ENCODE measurements around the gene RDH13. TPM values are rescaled to one million over a fixed set of nuclear protein-coding genes. Genes with fewer than 3 reads are reported as not detected.
A peak's percentile ranks its signal among the peaks of the same experiment; 100 is the strongest.

Gene RDH13
- total RNA-seq, 1 experiment from 2014 or later, result 31.1 TPM

GRCh38 chr19:55091126-55091910 is 28.4 kb upstream of the RDH13 start:
- no peaks in the 10 kb centered on the region for H4K20me1 ChIP-seq (ENCODE audit: insufficient read depth)
- H3K27ac ChIP-seq (ENCODE audit: low read depth, low read length), result no peak overlapping the region
- H3K79me2 ChIP-seq (ENCODE audit: insufficient read depth, low read length), result no peaks in the 10 kb centered on the region
- H3K36me3 ChIP-seq (ENCODE audit: control insufficient read depth in 1 of 2, insufficient read depth in 2 of 2, low read length in 2 of 2), result peaks cover 2 to 11% of the 10 kb centered on the region in 2 experiments; a peak in 3 of 4 replicates
- H3K9ac ChIP-seq (ENCODE audit: low read length), result no peak overlapping the region
- TF ChIP-seq CEBPB (IDR thresholded peaks at IDR 0.05; ENCODE audit: low read depth) (no peak), RAD21 (IDR thresholded peaks at IDR 0.05; ENCODE audit: low read depth) (no peak), ZNF274 (IDR thresholded peaks at IDR 0.05; ENCODE audit: low read depth, low read length) (no peak), POLR2A (IDR thresholded peaks at IDR 0.05; ENCODE audit: borderline replicate concordance, extremely low read depth, insufficient read depth, insufficient read length) (no peak), CBX3 (IDR thresholded peaks at IDR 0.05; ENCODE audit: low read depth) (no peak), SIN3A (IDR thresholded peaks at IDR 0.05; ENCODE audit: low read depth) (no peak), EZH2phosphoT487 (IDR thresholded peaks at IDR 0.05; ENCODE audit: borderline replicate concordance) (no peak), SP1 (IDR thresholded peaks at IDR 0.05; ENCODE audit: low read depth) (no peak), ZFX (IDR thresholded peaks at IDR 0.05) (no peak)
- no peak overlapping the region for H2AFZ ChIP-seq (ENCODE audit: low read depth, low read length, poor library complexity, severe bottlenecking)
- no peak overlapping the region for H3K4me3 ChIP-seq (replicated peaks in 1 of 2; ENCODE audit: low read depth in 1 of 2, low read length in 2 of 2)
- POLR2A ChIA-PET, result no interaction called here
- no peaks in the 10 kb centered on the region for H3K9me3 ChIP-seq (ENCODE audit: control insufficient read depth in 1 of 2, insufficient read depth in 1 of 2, low read depth in 1 of 2, low read length in 2 of 2)
- BruUV-seq (replicated peaks), result TSS peak; percentile 71
- RAD21 ChIA-PET (ENCODE audit: low non-redundant PET in 1 of 2, low total read pairs in 2 of 2, uncharacterized antibody in 2 of 2, unreplicated experiment in 2 of 2), result no interaction called here
- no peaks in the 10 kb centered on the region for H3K9me2 ChIP-seq (ENCODE audit: insufficient read depth)
- intact Hi-C loops (cut with micrococcal nuclease), result no loop called here
- no peaks in the 10 kb centered on the region for H3K27me3 ChIP-seq (ENCODE audit: insufficient read depth, low read length)
- CTCF ChIA-PET, result no interaction called here
- ATAC-seq (no peak), DNase-seq (ENCODE audit: low read depth, low spot score) (no peak)
- no peak overlapping the region for H3K4me2 ChIP-seq (ENCODE audit: low read length)
- H3K4me1 ChIP-seq (ENCODE audit: control insufficient read depth in 1 of 2, insufficient read depth in 2 of 2, low read length in 2 of 2), result peaks cover 0 to 3% of the 10 kb centered on the region in 2 experiments; a peak in 1 of 4 replicates

GRCh38 chr19:55090564-55090963 is 27.6 kb upstream of the RDH13 start:
- H3K4me3 ChIP-seq (replicated peaks in 1 of 2; ENCODE audit: low read depth in 1 of 2, low read length in 2 of 2), result no peak overlapping the region
- intact Hi-C loops (cut with micrococcal nuclease), result no loop called here
- TF ChIP-seq EZH2phosphoT487 (IDR thresholded peaks at IDR 0.05; ENCODE audit: borderline replicate concordance) (no peak), ZBTB33 (IDR thresholded peaks at IDR 0.05; ENCODE audit: extremely low read depth, insufficient replicate concordance, low read length) (no peak), MAX (IDR thresholded peaks at IDR 0.05) (no peak), CBX3 (IDR thresholded peaks at IDR 0.05; ENCODE audit: low read depth) (no peak), ELF1 (IDR thresholded peaks at IDR 0.05; ENCODE audit: borderline replicate concordance, low read depth) (no peak), REST (IDR thresholded peaks at IDR 0.05; ENCODE audit: low read depth) (no peak), EZH2 (IDR thresholded peaks at IDR 0.05) (no peak)
- H3K27me3 ChIP-seq (ENCODE audit: insufficient read depth, low read length), result no peaks in the 10 kb centered on the region
- ChIA-PET POLR2A (no interaction called here), RAD21 (ENCODE audit: low non-redundant PET in 1 of 2, low total read pairs in 2 of 2, uncharacterized antibody in 2 of 2, unreplicated experiment in 2 of 2) (no interaction called here), CTCF (interaction anchor here (2.1 kb wide), 1 partner anchor 69 kb away, joined by 11 read pairs; no protein-coding TSS in a partner anchor)
- DNase-seq (ENCODE audit: low read depth, low spot score) (no peak), ATAC-seq (no peak)
- no peaks in the 10 kb centered on the region for H3K9me3 ChIP-seq (ENCODE audit: control insufficient read depth in 1 of 2, insufficient read depth in 1 of 2, low read depth in 1 of 2, low read length in 2 of 2)
- no peak overlapping the region for H3K9ac ChIP-seq (ENCODE audit: low read length)
- no peaks in the 10 kb centered on the region for H4K20me1 ChIP-seq (ENCODE audit: insufficient read depth)
- no peaks in the 10 kb centered on the region for H3K9me2 ChIP-seq (ENCODE audit: insufficient read depth)
- no peaks in the 10 kb centered on the region for H3K79me2 ChIP-seq (ENCODE audit: insufficient read depth, low read length)
- no TSS peak for BruUV-seq (replicated peaks)
- no peak overlapping the region for H2AFZ ChIP-seq (ENCODE audit: low read depth, low read length, poor library complexity, severe bottlenecking)
- peaks cover 0 to 3% of the 10 kb centered on the region in 2 experiments; a peak in 1 of 4 replicates for H3K4me1 ChIP-seq (ENCODE audit: control insufficient read depth in 1 of 2, insufficient read depth in 2 of 2, low read length in 2 of 2)
- H3K36me3 ChIP-seq (ENCODE audit: control insufficient read depth in 1 of 2, insufficient read depth in 2 of 2, low read length in 2 of 2), result peaks cover 2 to 11% of the 10 kb centered on the region in 2 experiments; a peak in 3 of 4 replicates
- H3K4me2 ChIP-seq (ENCODE audit: low read length), result no peak overlapping the region
- no peak overlapping the region for H3K27ac ChIP-seq (ENCODE audit: low read depth, low read length)

Measured in HCT116 (cell line).